ENCODE measurements around the gene TSPAN31.

- TF ChIP-seq GATA2 (IDR thresholded peaks at IDR 0.05; ENCODE audit: low read depth, low read length) (no peak), GATA3 (IDR thresholded peaks at IDR 0.05; ENCODE audit: low read depth, low read length) (no peak)
These were observed 26.5 kb downstream of the TSPAN31 start for GRCh38 chr12:57771236-57771872.
